OCI-LY1 (cell line): ENCODE measurements around the gene SCN2B.

ENCODE experiments used
- H2AFZ ChIP-seq: fragments of 200-600 bp; sonication (generic), shearing (Covaris generic); 2 replicates; pipeline ENCODE4 v1.6.0; 2014; ENCODE audit warnings: antibody characterized with exemption, mild to moderate bottlenecking, low read length
- H3F3A ChIP-seq: fragments of 200-600 bp; sonication (generic), shearing (Covaris generic); 2 replicates; pipeline ENCODE4 v1.6.0; 2014; ENCODE audit warnings: mild to moderate bottlenecking, antibody characterized with exemption, low read length, moderate library complexity; ENCODE audit not compliant: insufficient read depth
- H3K27ac ChIP-seq: fragments of 200-600 bp; sonication (generic); 2 replicates; pipeline ENCODE4 v1.5.1; 2014; ENCODE audit warnings: low read length, mixed run types, mild to moderate bottlenecking, low read depth; ENCODE audit not compliant: poor library complexity, severe bottlenecking
- H3K27me3 ChIP-seq: fragments of 200-600 bp; sonication (generic); 2 replicates; pipeline ENCODE4 v1.6.0; 2014; ENCODE audit warnings: antibody characterized with exemption, mild to moderate bottlenecking, low read length, moderate library complexity; ENCODE audit not compliant: insufficient read depth
- H3K36me3 ChIP-seq: fragments of 200-600 bp; sonication (generic); 2 replicates; pipeline ENCODE4 v1.6.1; 2014; ENCODE audit warnings: mild to moderate bottlenecking, antibody characterized with exemption, low read length, moderate library complexity, mixed read lengths; ENCODE audit not compliant: insufficient read depth
- H3K4me1 ChIP-seq: fragments of 200-600 bp; sonication (generic); 2 replicates; pipeline ENCODE4 v1.5.1; 2014; ENCODE audit warnings: mild to moderate bottlenecking, low read length, moderate library complexity; ENCODE audit not compliant: insufficient read depth, severe bottlenecking
- H3K4me2 ChIP-seq: fragments of 200-600 bp; sonication (generic), shearing (Covaris generic); 2 replicates; pipeline ENCODE4 v1.6.1; 2014; ENCODE audit warnings: low read length
- H3K4me3 ChIP-seq: fragments of 200-600 bp; sonication (generic); 2 replicates; pipeline ENCODE4 v1.5.1; 2014; ENCODE audit warnings: low read length, low read depth, mild to moderate bottlenecking, mixed read lengths; ENCODE audit not compliant: poor library complexity, severe bottlenecking
- H3K79me2 ChIP-seq: fragments of 200-600 bp; shearing (Covaris generic); 2 replicates; pipeline ENCODE4 v1.6.1; 2016; ENCODE audit warnings: mixed run types, low read length, mixed read lengths; ENCODE audit not compliant: insufficient read depth
- H3K9ac ChIP-seq: fragments of 200-600 bp; sonication (generic), shearing (Covaris generic); 2 replicates; pipeline ENCODE4 v1.6.1; 2014; ENCODE audit warnings: mild to moderate bottlenecking, low read length, mixed read lengths
- H3K9me2 ChIP-seq: fragments of 200-600 bp; sonication (generic), shearing (Covaris generic); 2 replicates; pipeline ENCODE4 v1.6.1; 2014; ENCODE audit warnings: low read depth, mild to moderate bottlenecking, low read length, mixed read lengths
- H3K9me3 ChIP-seq: fragments of 200-600 bp; shearing (Covaris generic); 2 replicates; pipeline ENCODE4 v1.6.1; 2014; ENCODE audit warnings: low read length, mixed read lengths
- H4K20me1 ChIP-seq: fragments of 200-600 bp; sonication (generic), shearing (Covaris generic); 2 replicates; pipeline ENCODE4 v1.6.0; 2016; ENCODE audit warnings: mild to moderate bottlenecking, low read length; ENCODE audit not compliant: insufficient read depth
- CTCF ChIP-seq: fragments of 200-600 bp; sonication (generic), shearing (Covaris generic); IDR thresholded peaks from 2 replicates; pipeline ENCODE4 v1.5.1; 2017; ENCODE audit warnings: mild to moderate bottlenecking, antibody characterized with exemption, low read length, moderate library complexity, mixed read lengths
- EZH2 ChIP-seq: fragments of 200-600 bp; sonication (generic), shearing (Covaris generic); IDR thresholded peaks from 2 replicates; pipeline ENCODE4 v1.8.0; 2017; ENCODE audit warnings: borderline replicate concordance, mixed run types, mild to moderate bottlenecking, antibody characterized with exemption, low read length, moderate library complexity, mixed read lengths

Gene SCN2B

GRCh38 chr11:118126082-118126838 is 50.2 kb downstream of the SCN2B start:
- H3K27me3 ChIP-seq: no peaks in the 10 kb centered on the region
- no peaks in the 10 kb centered on the region for H3K9me3 ChIP-seq
- no peak overlapping the region for H3K4me3 ChIP-seq
- no peaks in the 10 kb centered on the region for H3K79me2 ChIP-seq
- H3K9me2 ChIP-seq: no peaks in the 10 kb centered on the region
- H3K9ac ChIP-seq: no peak overlapping the region
- TF ChIP-seq CTCF (no peak), EZH2 (no peak)
- H3K4me1 ChIP-seq: no peaks in the 10 kb centered on the region
- H2AFZ ChIP-seq: no peak overlapping the region
- H3K27ac ChIP-seq: no peak overlapping the region
- no peak overlapping the region for H3K4me2 ChIP-seq
- no peaks in the 10 kb centered on the region for H4K20me1 ChIP-seq
- H3F3A ChIP-seq: no peaks in the 10 kb centered on the region
- H3K36me3 ChIP-seq: no peaks in the 10 kb centered on the region

- Histone ChIP-seq H3K4me2 (no peak overlapping the region), H2AFZ (no peak overlapping the region), H3K27me3 (no peaks in the 10 kb centered on the region), H3K9me2 (no peaks in the 10 kb centered on the region), H3K9ac (no peak overlapping the region), H3K9me3 (no peaks in the 10 kb centered on the region), H3K4me3 (no peak overlapping the region), H3K79me2 (no peaks in the 10 kb centered on the region), H3F3A (no peaks in the 10 kb centered on the region), H3K4me1 (no peaks in the 10 kb centered on the region), H3K27ac (no peak overlapping the region), H4K20me1 (no peaks in the 10 kb centered on the region), H3K36me3 (no peaks in the 10 kb centered on the region)
- TF ChIP-seq EZH2 (no peak), CTCF (no peak)
Observed at GRCh38 chr11:118124929-118125535, 51.4 kb downstream of the SCN2B start.

GRCh38 chr11:118120793-118121192 is 55.6 kb downstream of the SCN2B start:
- Histone ChIP-seq H3K9ac (no peak overlapping the region), H3K79me2 (no peaks in the 10 kb centered on the region), H3K4me3 (no peak overlapping the region), H2AFZ (no peak overlapping the region), H3K36me3 (no peaks in the 10 kb centered on the region), H3K4me1 (no peaks in the 10 kb centered on the region), H3K9me3 (no peaks in the 10 kb centered on the region), H3K27me3 (no peaks in the 10 kb centered on the region), H3K27ac (no peak overlapping the region), H3K4me2 (no peak overlapping the region), H4K20me1 (no peaks in the 10 kb centered on the region), H3K9me2 (no peaks in the 10 kb centered on the region), H3F3A (no peaks in the 10 kb centered on the region)
- no peak for TF ChIP-seq EZH2
- TF ChIP-seq CTCF: no peak
